IMR-90 (cell line): Measurements from ENCODE around the gene LRP1B.

ENCODE experiments used
- BHLHE40 ChIP-seq: fragments of 150-350 bp; IDR thresholded peaks from 2 replicates; pipeline ENCODE4 v1.6.1; 2016; ENCODE audit warnings: mild to moderate bottlenecking, low read depth, low read length
- CHD1 ChIP-seq: IDR thresholded peaks from 2 replicates; pipeline ENCODE4 v1.6.1; 2012; ENCODE audit warnings: low read depth, low read length, improper control_type of control experiment
- FOS ChIP-seq: fragments of 150-350 bp; IDR thresholded peaks from 2 replicates; pipeline ENCODE4 v1.6.1; 2016; ENCODE audit warnings: low read depth, low read length
- MAZ ChIP-seq: IDR thresholded peaks from 2 replicates; pipeline ENCODE4 v1.6.1; 2012; ENCODE audit warnings: low read depth, mild to moderate bottlenecking, low read length, improper control_type of control experiment, moderate library complexity, borderline replicate concordance
- MXI1 ChIP-seq: IDR thresholded peaks from 2 replicates; pipeline ENCODE4 v1.6.1; 2012; ENCODE audit warnings: low read depth, mild to moderate bottlenecking, low read length, moderate library complexity, borderline replicate concordance
- POLR2A ChIP-seq: IDR thresholded peaks from 2 replicates; pipeline ENCODE4 v1.6.1; 2012; ENCODE audit warnings: mild to moderate bottlenecking, low read depth, low read length
- SMC3 ChIP-seq: fragments of 150-350 bp; IDR thresholded peaks from 2 replicates; pipeline ENCODE4 v1.6.1; 2016; ENCODE audit warnings: low read depth, mild to moderate bottlenecking, antibody characterized with exemption, low read length, moderate library complexity
- USF2 ChIP-seq: fragments of 150-350 bp; IDR thresholded peaks from 2 replicates; pipeline ENCODE4 v1.6.1; 2017; ENCODE audit warnings: mild to moderate bottlenecking, antibody characterized with exemption, low read length, low read depth
- TF ChIP-seq, protein P1 (sequence below): conservative IDR thresholded peaks from 2 replicates; pipeline ENCODE4 v1.5.1; 2012; ENCODE audit warnings: mild to moderate bottlenecking, low read depth, low read length, improper control_type of control experiment

GRCh38 chr2:140851258-140851981 lies 1279.4 kb downstream of the LRP1B start:
- TF ChIP-seq, protein P1, sequence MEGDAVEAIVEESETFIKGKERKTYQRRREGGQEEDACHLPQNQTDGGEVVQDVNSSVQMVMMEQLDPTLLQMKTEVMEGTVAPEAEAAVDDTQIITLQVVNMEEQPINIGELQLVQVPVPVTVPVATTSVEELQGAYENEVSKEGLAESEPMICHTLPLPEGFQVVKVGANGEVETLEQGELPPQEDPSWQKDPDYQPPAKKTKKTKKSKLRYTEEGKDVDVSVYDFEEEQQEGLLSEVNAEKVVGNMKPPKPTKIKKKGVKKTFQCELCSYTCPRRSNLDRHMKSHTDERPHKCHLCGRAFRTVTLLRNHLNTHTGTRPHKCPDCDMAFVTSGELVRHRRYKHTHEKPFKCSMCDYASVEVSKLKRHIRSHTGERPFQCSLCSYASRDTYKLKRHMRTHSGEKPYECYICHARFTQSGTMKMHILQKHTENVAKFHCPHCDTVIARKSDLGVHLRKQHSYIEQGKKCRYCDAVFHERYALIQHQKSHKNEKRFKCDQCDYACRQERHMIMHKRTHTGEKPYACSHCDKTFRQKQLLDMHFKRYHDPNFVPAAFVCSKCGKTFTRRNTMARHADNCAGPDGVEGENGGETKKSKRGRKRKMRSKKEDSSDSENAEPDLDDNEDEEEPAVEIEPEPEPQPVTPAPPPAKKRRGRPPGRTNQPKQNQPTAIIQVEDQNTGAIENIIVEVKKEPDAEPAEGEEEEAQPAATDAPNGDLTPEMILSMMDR = no peak
- TF ChIP-seq POLR2A = no peak
- no peak for TF ChIP-seq SMC3
- no peak for TF ChIP-seq FOS
- TF ChIP-seq BHLHE40 = no peak
- no peak for TF ChIP-seq CHD1
- TF ChIP-seq MXI1 = no peak
- TF ChIP-seq USF2 = no peak
- no peak for TF ChIP-seq MAZ
